Ishikawa (cell line): Measurements from ENCODE around the gene ATXN1.

Experiments
- CEBPB ChIP-seq: IDR thresholded peaks from 2 replicates; pipeline ENCODE4 v1.6.1; 2012
- CREB1 ChIP-seq: IDR thresholded peaks from 2 replicates; pipeline ENCODE4 v1.6.1; 2012; ENCODE audit warnings: low read depth
- EGR1 ChIP-seq: IDR thresholded peaks from 2 replicates; pipeline ENCODE4 v1.6.1; 2012
- EP300 ChIP-seq: IDR thresholded peaks from 2 replicates; pipeline ENCODE4 v1.6.1; 2012; ENCODE audit warnings: borderline replicate concordance
- FOXM1 ChIP-seq: IDR thresholded peaks from 2 replicates; pipeline ENCODE4 v1.6.1; 2012; ENCODE audit warnings: low read depth, borderline replicate concordance
- MAX ChIP-seq: IDR thresholded peaks from 2 replicates; pipeline ENCODE4 v1.6.1; 2012
- NFIC ChIP-seq: IDR thresholded peaks from 2 replicates; pipeline ENCODE4 v1.6.1; 2012
- RAD21 ChIP-seq: IDR thresholded peaks from 2 replicates; pipeline ENCODE4 v1.6.1; 2012; ENCODE audit warnings: low read depth
- TAF1 ChIP-seq: IDR thresholded peaks from 2 replicates; pipeline ENCODE4 v1.6.1; 2012; ENCODE audit warnings: low read depth, mild to moderate bottlenecking
- TCF12 ChIP-seq: IDR thresholded peaks from 2 replicates; pipeline ENCODE4 v1.6.1; 2012; ENCODE audit warnings: low read depth
- TEAD4 ChIP-seq: IDR thresholded peaks from 2 replicates; pipeline ENCODE4 v1.6.1; 2012
- YY1 ChIP-seq: IDR thresholded peaks from 2 replicates; pipeline ENCODE4 v1.6.1; 2012; ENCODE audit warnings: low read depth
- ZBTB7A ChIP-seq: IDR thresholded peaks from 2 replicates; pipeline ENCODE4 v1.6.1; 2012; ENCODE audit warnings: low read depth
- TF ChIP-seq, protein P1 (sequence below): IDR thresholded peaks from 2 replicates; pipeline ENCODE4 v1.6.1; 2012
- TF ChIP-seq, protein P2 (sequence below): IDR thresholded peaks from 2 replicates; pipeline ENCODE4 v1.6.1; 2012; ENCODE audit warnings: low read depth, mild to moderate bottlenecking

ATXN1 gene

GRCh38 chr6:16669227-16669626 is 92.0 kb downstream of the ATXN1 start:
- TF ChIP-seq TEAD4 (no peak), CREB1 (no peak), MAX (no peak), NFIC (no peak), RAD21 (no peak), EP300 (no peak), FOXM1 (no peak), ZBTB7A (no peak), YY1 (no peak), TAF1 (no peak), CEBPB (no peak), EGR1 (no peak), TCF12 (no peak)
- TF ChIP-seq, protein P1, sequence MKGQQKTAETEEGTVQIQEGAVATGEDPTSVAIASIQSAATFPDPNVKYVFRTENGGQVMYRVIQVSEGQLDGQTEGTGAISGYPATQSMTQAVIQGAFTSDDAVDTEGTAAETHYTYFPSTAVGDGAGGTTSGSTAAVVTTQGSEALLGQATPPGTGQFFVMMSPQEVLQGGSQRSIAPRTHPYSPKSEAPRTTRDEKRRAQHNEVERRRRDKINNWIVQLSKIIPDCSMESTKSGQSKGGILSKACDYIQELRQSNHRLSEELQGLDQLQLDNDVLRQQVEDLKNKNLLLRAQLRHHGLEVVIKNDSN: no peak
- TF ChIP-seq, protein P2, sequence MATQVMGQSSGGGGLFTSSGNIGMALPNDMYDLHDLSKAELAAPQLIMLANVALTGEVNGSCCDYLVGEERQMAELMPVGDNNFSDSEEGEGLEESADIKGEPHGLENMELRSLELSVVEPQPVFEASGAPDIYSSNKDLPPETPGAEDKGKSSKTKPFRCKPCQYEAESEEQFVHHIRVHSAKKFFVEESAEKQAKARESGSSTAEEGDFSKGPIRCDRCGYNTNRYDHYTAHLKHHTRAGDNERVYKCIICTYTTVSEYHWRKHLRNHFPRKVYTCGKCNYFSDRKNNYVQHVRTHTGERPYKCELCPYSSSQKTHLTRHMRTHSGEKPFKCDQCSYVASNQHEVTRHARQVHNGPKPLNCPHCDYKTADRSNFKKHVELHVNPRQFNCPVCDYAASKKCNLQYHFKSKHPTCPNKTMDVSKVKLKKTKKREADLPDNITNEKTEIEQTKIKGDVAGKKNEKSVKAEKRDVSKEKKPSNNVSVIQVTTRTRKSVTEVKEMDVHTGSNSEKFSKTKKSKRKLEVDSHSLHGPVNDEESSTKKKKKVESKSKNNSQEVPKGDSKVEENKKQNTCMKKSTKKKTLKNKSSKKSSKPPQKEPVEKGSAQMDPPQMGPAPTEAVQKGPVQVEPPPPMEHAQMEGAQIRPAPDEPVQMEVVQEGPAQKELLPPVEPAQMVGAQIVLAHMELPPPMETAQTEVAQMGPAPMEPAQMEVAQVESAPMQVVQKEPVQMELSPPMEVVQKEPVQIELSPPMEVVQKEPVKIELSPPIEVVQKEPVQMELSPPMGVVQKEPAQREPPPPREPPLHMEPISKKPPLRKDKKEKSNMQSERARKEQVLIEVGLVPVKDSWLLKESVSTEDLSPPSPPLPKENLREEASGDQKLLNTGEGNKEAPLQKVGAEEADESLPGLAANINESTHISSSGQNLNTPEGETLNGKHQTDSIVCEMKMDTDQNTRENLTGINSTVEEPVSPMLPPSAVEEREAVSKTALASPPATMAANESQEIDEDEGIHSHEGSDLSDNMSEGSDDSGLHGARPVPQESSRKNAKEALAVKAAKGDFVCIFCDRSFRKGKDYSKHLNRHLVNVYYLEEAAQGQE: no peak

- TF ChIP-seq, protein P1: no peak
- TF ChIP-seq TEAD4: no peak
- TF ChIP-seq, protein P2: no peak
- no peak for TF ChIP-seq RAD21
- no peak for TF ChIP-seq CREB1
Measured at GRCh38 chr6:16667509-16667908, 93.8 kb downstream of the ATXN1 start.

GRCh38 chr6:16665992-16666391 is 95.3 kb downstream of the ATXN1 start:
- TF ChIP-seq, protein P2: no peak
- TF ChIP-seq MAX (no peak), EP300 (no peak), ZBTB7A (no peak), EGR1 (no peak), CREB1 (no peak), NFIC (no peak), RAD21 (no peak), YY1 (no peak), TEAD4 (no peak)
- TF ChIP-seq, protein P1: no peak

- TF ChIP-seq, protein P1: no peak
Measured at GRCh38 chr6:16665182-16665581, 96.1 kb downstream of the ATXN1 start.

- TF ChIP-seq CREB1 (no peak), TAF1 (no peak)
Measured at GRCh38 chr6:16663901-16664300, 97.4 kb downstream of the ATXN1 start.

DNA sequence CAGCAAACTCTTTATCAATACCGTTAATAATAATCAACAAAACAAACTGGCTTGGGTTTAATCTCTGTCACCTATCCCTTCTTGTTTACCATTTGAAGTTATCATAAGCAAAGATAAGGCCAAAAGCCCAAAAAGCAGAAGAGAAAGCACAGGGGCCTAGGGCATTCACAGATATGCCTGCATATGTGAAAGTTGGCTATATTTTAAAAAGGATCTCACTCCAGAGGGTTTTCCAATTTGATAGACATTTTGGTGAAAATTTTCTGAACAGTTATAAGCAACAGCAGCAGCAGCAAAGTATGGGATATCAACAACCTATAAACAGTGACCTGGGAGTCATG is 101.1 kb downstream of the ATXN1 start:
- TF ChIP-seq, protein P1: no peak
- no peak for TF ChIP-seq YY1
- TF ChIP-seq TAF1: no peak
- no peak for TF ChIP-seq MAX
- TF ChIP-seq ZBTB7A: no peak
- TF ChIP-seq EGR1: no peak
- TF ChIP-seq, protein P2: no peak
- no peak for TF ChIP-seq TCF12
- no peak for TF ChIP-seq NFIC
- no peak for TF ChIP-seq TEAD4
